GM12864 (cell line): ENCODE results near the gene RNF17.
A peak's percentile ranks its signal among the peaks of the same experiment; 100 is the strongest.

ENCODE experiments used
- DNase-seq: peaks from one replicate; pipeline ENCODE4 v3.0.0-alpha.2; 2011; ENCODE audit warnings: low read depth
- H3K4me3 ChIP-seq: 2 replicates; pipeline ENCODE4 v1.5.1; 2011; ENCODE audit warnings: mild to moderate bottlenecking, low read depth, low read length, control low read depth
- TF ChIP-seq, protein P1 (sequence below): IDR thresholded peaks from 2 replicates; pipeline ENCODE4 v1.5.1; 2011; ENCODE audit warnings: low read depth, mild to moderate bottlenecking, moderate library complexity, low read length, control low read depth, inconsistent platforms; ENCODE audit errors: missing control alignments

The RNF17 gene

DNA sequence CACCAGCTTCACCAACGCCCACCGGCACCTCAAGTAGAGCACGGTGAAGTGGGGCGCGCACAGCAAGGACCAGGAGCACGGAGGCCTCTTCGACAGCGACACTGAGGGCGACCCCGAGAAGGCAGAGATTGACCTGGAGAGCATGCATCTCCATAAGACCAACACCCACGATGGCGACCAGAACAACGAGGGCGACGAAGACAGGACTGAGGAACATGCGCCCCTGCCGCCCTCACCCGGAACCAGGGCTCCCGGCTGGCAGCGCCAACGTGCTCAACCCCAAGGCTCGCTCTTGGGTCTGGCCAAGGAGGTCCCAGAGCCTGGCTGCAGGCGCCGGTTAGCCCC is 18.5 kb upstream of the RNF17 start:
- TF ChIP-seq, protein P1, sequence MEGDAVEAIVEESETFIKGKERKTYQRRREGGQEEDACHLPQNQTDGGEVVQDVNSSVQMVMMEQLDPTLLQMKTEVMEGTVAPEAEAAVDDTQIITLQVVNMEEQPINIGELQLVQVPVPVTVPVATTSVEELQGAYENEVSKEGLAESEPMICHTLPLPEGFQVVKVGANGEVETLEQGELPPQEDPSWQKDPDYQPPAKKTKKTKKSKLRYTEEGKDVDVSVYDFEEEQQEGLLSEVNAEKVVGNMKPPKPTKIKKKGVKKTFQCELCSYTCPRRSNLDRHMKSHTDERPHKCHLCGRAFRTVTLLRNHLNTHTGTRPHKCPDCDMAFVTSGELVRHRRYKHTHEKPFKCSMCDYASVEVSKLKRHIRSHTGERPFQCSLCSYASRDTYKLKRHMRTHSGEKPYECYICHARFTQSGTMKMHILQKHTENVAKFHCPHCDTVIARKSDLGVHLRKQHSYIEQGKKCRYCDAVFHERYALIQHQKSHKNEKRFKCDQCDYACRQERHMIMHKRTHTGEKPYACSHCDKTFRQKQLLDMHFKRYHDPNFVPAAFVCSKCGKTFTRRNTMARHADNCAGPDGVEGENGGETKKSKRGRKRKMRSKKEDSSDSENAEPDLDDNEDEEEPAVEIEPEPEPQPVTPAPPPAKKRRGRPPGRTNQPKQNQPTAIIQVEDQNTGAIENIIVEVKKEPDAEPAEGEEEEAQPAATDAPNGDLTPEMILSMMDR = no peak
- DNase-seq = no peak
- no peak overlapping the region for H3K4me3 ChIP-seq

- H3K4me3 ChIP-seq = no peak overlapping the region
- TF ChIP-seq, protein P1 = peak; percentile 8
- DNase-seq = no peak
These were observed 17.9 kb upstream of the RNF17 start for GRCh38 chr13:24745861-24746617.

GRCh38 chr13:24746618-24747247 is 17.2 kb upstream of the RNF17 start:
- H3K4me3 ChIP-seq = no peak overlapping the region; the same call in 1 of the 2 replicates
- no peak for DNase-seq
- TF ChIP-seq, protein P1 = peak; percentile 34

DNA sequence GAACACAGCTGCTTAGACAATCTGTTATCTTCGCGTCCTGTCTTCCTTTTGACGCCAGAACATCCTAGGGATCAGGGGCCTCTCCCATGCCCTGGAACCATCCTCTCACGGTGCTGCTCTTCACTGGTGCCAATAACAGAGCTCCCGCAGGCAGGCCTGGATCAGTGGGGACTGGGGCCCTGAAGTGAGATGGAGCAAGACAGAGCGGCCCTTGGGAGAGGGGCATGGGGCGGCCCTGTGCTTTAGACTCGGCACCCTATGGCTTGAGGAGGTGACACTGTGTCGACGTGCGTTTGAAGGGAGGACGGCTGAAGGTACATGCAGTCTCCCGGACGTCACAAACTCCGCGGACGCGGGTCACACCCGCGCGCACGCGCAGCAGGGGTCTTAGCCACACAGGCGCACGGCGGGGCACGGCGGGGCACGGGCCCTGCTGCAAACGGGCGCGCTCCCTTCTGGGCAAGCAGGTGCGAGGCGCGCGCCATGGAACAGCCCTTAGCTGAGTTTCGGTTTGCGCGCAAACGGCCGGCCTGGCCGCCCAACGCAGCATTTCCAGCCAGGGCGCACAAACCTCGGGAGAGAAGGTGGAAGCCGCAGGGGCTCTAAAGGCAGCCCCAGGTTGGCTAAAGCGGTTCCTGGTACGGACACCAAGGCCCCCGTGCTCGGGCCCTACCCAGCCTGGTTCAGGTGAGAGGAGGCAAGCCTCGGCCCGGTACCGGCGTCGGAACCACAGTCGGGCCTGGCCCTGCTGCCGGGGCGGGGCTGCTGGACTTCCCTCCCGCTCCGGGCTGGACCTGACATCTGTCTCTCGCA is 16.5 kb upstream of the RNF17 start:
- TF ChIP-seq, protein P1 = no peak
- H3K4me3 ChIP-seq = peak overlapping the region; percentile 49
- DNase-seq = no peak

DNA sequence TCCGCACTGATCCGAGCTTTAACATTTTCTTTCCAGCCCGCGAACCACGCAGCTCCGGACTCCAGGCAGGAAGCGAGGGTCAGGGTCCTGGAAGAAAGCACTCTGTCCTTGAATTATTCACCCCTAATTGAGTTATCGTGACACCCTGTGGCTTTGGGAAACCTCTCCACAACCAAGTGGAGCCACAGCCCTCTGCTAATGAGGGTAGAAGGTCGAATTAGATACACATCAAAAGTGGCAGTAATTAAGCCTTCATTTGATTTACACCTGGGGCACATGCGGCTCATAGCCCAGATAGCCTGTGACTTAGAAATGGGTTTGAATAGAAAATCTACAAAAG is 15.9 kb upstream of the RNF17 start:
- H3K4me3 ChIP-seq = peak overlapping the region; percentile 49
- DNase-seq = no peak
- TF ChIP-seq, protein P1 = no peak

DNA sequence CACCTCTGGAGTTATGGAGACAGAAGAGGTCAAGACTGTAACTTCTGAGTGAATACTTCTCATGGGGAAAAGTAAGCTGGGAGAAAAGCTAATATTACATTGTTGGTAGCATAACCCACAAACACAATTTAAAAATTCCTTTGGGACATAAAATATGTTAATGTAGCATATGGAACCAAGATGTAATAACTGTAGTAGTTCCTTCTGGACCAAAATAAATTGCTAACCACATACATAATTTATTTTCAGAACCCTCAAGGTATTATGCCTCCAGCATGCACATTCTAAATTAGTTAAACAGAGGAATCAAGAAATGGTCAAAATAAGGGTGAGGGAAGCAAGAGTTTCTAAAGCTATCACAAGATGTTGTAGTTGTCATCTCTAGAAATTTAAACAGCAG is 4.8 kb upstream of the RNF17 start:
- TF ChIP-seq, protein P1 = no peak
- DNase-seq = no peak
- H3K4me3 ChIP-seq = no peak overlapping the region
